Activated CD4-positive, alpha-beta memory T cell treated with anti-CD3 and anti-CD28 coated beads for 36 hours (primary cell): ENCODE measurements around the gene DNAJC17. TPM values are rescaled to one million over a fixed set of nuclear protein-coding genes. Genes with fewer than 3 reads are reported as not detected.

ENCODE experiments used
- CTCF ChIA-PET: fragments of 350-600 bp; sonication (Branson Sonifier 250); formaldehyde crosslinking; loops from one replicate; lab custom pipeline; 2021; ENCODE audit warnings: antibody characterized with exemption, inconsistent platforms; lab: Charles Lee
- POLR2A ChIA-PET: fragments of 350-600 bp; sonication (Branson Sonifier 250); formaldehyde crosslinking; loops from one replicate; lab custom pipeline; 2021; ENCODE audit warnings: antibody characterized with exemption; lab: Charles Lee
- DNase-seq: peaks from one replicate; pipeline ENCODE4 v3.0.0-alpha.2; 2020
- H3K27ac Mint-ChIP-seq: one replicate; pipeline ENCODE4 v1.8.0; 2021; ENCODE audit warnings: mixed read lengths
- H3K27me3 Mint-ChIP-seq: one replicate; pipeline ENCODE4 v1.8.0; 2021; ENCODE audit warnings: mixed read lengths
- H3K36me3 Mint-ChIP-seq: one replicate; pipeline ENCODE4 v1.8.0; 2021; ENCODE audit warnings: mixed read lengths
- H3K4me1 Mint-ChIP-seq: one replicate; pipeline ENCODE4 v1.8.0; 2021; ENCODE audit warnings: low read depth, mixed read lengths
- H3K4me3 Mint-ChIP-seq: one replicate; pipeline ENCODE4 v1.8.0; 2021; ENCODE audit warnings: mild to moderate bottlenecking, mixed read lengths
- H3K9me3 Mint-ChIP-seq: one replicate; pipeline ENCODE4 v1.8.0; 2021; ENCODE audit warnings: mixed read lengths
- intact Hi-C: fragments of 100-400 bp; cut with micrococcal nuclease; formaldehyde crosslinking; loops from one replicate; pipeline ENCODE4 v1.15.1; 2023
- total RNA-seq, 2 experiments: library from RNA; stranded (reverse); gene quantifications; one replicate each; pipeline ENCODE4 v1.2.3, GENCODE V29; 2021

The DNAJC17 gene
- total RNA-seq, 2 experiments from 2014 or later: 32.5 to 34.5 TPM

DNA sequence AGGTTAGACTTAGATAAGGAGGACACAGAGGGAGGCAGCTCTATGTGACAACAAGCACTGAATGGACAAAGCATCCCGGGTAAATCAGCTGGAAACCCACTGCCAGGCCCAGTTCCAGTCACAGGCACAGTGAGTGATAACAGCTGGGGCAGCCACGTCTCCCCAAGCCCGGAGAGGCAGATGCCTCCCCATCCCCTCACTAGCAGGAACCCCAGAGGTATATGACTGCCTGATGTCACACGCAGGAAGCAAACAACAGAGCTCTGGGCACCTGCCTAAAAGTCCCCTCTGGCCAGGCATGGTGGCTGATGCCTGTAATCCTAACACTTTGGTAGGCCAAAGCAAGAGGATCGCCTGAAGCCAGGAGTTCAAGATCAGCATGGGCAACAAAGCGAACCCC lies 19.3 kb downstream of the DNAJC17 start:
- peak overlapping the region; percentile 49 for H3K27ac Mint-ChIP-seq
- H3K9me3 Mint-ChIP-seq: no peaks in the 10 kb centered on the region
- no peak overlapping the region for H3K4me3 Mint-ChIP-seq
- intact Hi-C loops: no loop called here
- H3K4me1 Mint-ChIP-seq: peaks cover 32% of the 10 kb centered on the region
- POLR2A ChIA-PET: interaction anchor here (0.9 to 1.3 kb wide), 5 partner anchors 9 to 107 kb away, joined by 3 read pairs; partner anchors contain the start of gene GCHFR
- H3K36me3 Mint-ChIP-seq: peaks cover 2% of the 10 kb centered on the region
- H3K27me3 Mint-ChIP-seq: no peaks in the 10 kb centered on the region
- CTCF ChIA-PET: interaction anchor here (1.0 to 7.0 kb wide), 6 partner anchors 23 to 199 kb away, joined by 3 to 47 read pairs (median 5); partner anchors contain the start of genes GCHFR and VPS18
- no peak for DNase-seq

DNA sequence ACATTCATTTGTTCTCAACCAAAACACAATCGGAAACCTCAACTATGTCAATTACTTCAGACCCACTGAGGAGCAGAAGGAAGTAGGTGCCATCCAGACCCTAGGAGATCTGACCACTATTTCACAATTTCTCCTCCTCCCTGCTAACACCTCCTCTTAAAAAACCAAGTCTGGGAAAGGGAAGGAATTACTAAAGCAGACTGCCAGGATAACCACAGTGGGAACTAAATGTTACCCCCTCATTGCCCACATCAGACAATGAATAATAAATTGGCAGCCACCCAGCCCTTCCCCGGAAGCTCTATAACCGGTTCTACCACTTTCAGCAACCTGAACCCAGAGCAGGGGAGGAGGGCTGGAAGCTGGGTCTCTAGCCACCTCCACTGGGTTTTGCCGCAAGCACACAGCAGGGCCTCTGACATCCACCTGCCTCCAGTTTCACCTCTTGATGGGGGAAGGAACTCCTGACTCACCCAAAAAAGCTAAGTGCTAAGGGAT lies 19.9 kb downstream of the DNAJC17 start:
- ChIA-PET CTCF (interaction anchor here (1.0 to 7.0 kb wide), 7 partner anchors 23 to 199 kb away, joined by 3 to 47 read pairs (median 4); partner anchors contain the start of genes GCHFR and VPS18), POLR2A (interaction anchor here (0.9 to 1.3 kb wide), 4 partner anchors 9 to 108 kb away, joined by 3 read pairs; partner anchors contain the start of gene GCHFR)
- Mint-ChIP-seq H3K4me3 (no peak overlapping the region), H3K9me3 (no peaks in the 10 kb centered on the region), H3K27me3 (no peaks in the 10 kb centered on the region), H3K27ac (peak overlapping the region; percentile 49), H3K4me1 (peaks cover 35% of the 10 kb centered on the region), H3K36me3 (peaks cover 2% of the 10 kb centered on the region)
- intact Hi-C loops: no loop called here
- DNase-seq: peak; percentile 80

DNA sequence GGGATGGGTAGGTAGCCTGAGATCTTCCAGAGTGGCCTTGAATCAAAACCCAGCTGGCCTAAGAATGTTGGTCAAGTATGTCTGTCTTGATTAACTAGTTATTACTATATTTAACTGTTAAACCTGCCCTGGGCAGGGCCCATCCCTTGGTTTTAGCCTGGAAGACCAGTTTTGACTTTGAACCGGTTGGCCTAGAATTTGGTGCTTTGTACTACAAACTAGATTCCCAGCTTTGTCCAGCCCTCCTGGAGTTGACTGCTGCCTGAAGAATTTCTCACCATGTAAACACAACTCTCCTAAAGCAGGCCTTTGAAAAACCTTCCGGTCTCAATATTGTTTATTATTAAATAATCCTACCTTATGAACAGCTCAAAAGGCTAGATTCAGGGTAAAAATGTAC lies 21.5 kb downstream of the DNAJC17 start:
- ChIA-PET POLR2A (no interaction called here), CTCF (interaction anchor here (1.0 to 7.0 kb wide), 6 partner anchors 9 to 121 kb away, joined by 3 to 47 read pairs (median 4); partner anchors contain the start of gene GCHFR)
- Mint-ChIP-seq H3K9me3 (no peaks in the 10 kb centered on the region), H3K4me3 (no peak overlapping the region), H3K4me1 (peaks cover 31% of the 10 kb centered on the region), H3K36me3 (peaks cover 2% of the 10 kb centered on the region), H3K27ac (no peak overlapping the region), H3K27me3 (no peaks in the 10 kb centered on the region)
- intact Hi-C loops: no loop called here
- DNase-seq: no peak

DNA sequence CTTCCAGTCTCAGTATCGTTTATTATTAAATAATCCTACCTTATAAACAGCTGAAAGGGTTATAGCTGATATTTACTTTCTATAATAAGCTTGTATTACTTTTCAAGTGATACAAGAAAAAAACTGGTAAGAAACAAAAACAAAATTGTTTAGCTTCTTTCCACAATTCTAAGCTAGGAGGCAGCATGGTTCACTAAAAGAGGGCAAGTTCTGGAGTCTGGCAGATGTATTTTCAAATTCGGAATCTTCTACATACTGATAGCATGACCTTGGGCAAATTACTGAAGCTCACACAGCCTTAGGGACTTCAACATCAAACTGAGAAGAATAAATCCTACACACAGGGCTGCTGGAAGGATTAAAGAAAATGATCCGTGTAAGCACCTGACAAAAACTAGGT lies 22.1 kb downstream of the DNAJC17 start:
- Mint-ChIP-seq H3K9me3 (no peaks in the 10 kb centered on the region), H3K36me3 (peaks cover 2% of the 10 kb centered on the region), H3K27ac (no peak overlapping the region), H3K27me3 (no peaks in the 10 kb centered on the region), H3K4me1 (peaks cover 31% of the 10 kb centered on the region), H3K4me3 (no peak overlapping the region)
- ChIA-PET POLR2A (no interaction called here), CTCF (interaction anchor here (1.1 to 7.0 kb wide), 6 partner anchors 8 to 195 kb away, joined by 3 to 47 read pairs (median 4); partner anchors contain the start of gene GCHFR)
- DNase-seq: no peak
- intact Hi-C loops: no loop called here

DNA sequence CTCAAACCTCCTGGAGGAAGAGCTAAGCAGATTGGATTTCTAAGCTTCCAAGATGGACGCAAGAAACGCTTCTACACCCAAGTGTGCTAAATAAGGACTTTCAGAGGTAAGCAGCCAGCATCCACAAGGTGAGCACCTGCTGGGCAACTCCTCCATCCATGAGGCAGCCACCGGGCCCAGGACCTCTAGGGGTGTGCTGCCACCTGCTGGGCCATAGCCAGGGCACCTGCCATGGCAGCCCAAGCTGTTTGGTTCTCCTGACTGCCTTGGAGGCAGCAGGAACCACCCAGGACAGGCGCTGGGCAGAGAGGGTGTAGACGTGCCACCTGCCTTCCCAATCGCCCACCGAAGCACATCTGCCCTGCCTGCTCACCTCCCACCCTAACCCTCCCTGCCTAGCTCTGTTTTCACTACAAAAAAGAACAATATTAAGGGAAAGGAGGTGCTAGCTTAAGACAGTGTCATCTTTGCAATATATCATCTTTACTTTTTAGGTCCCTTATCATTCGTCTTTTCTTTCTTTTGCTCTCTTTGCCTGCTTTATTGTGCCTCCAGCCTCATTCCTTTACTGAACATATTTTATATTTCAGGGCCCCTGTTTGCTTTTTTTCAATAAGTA lies 24.6 kb downstream of the DNAJC17 start:
- peak; percentile 87 for DNase-seq
- CTCF ChIA-PET: interaction anchor here (0.6 to 7.0 kb wide), 43 partner anchors 8 to 262 kb away, joined by 3 to 47 read pairs (median 5); partner anchors contain the start of genes C15orf62, DNAJC17, GCHFR and RAD51
- Mint-ChIP-seq H3K4me1 (peaks cover 22% of the 10 kb centered on the region), H3K27me3 (no peaks in the 10 kb centered on the region), H3K36me3 (peaks cover 9% of the 10 kb centered on the region), H3K9me3 (no peaks in the 10 kb centered on the region), H3K27ac (no peak overlapping the region), H3K4me3 (no peak overlapping the region)
- intact Hi-C loops: loop anchor here (1.0 to 2.0 kb wide), 3 partner anchors 18 to 103 kb away; partner anchors contain the start of gene GCHFR
- POLR2A ChIA-PET: interaction anchor here (0.5 to 0.7 kb wide), 2 partner anchors 107 to 110 kb away, joined by 3 read pairs; no protein-coding TSS in a partner anchor

DNA sequence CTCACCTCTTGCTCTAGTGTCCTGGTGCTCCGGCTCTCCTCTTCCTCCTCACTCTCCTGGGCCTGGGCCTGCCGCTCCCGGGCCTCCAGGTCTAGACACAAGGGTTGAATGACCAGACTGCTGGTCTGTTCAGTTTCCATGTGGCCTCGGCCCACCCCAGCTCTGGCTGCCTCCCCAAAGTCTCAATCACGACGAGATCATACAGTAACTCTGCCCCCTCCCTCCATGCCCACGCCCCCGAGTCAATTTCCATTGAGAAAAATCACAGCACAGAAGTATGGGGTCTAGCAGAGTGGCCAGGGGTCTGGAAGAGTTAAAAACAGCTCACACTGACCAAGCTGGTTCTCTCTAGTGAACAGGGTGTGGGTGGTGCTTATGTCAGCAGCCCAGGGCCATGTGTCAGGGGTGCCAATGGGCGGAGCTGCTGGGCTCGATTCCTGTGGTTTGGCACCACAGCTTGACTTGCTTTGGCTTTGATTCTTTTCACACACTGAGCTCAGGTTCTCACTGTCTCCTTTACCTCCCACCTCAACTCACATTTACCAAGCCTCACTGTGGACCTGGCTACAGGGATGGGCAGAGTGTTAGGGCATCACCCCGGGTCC lies 30.6 kb downstream of the DNAJC17 start:
- ChIA-PET POLR2A (interaction anchor here (0.6 to 0.9 kb wide), 2 partner anchors 13 to 128 kb away, joined by 3 read pairs; no protein-coding TSS in a partner anchor), CTCF (interaction anchor here (0.6 to 2.0 kb wide), 7 partner anchors 9 to 444 kb away, joined by 3 to 6 read pairs (median 4); partner anchors contain the start of gene VPS18)
- peak; percentile 62 for DNase-seq
- Mint-ChIP-seq H3K27me3 (no peaks in the 10 kb centered on the region), H3K36me3 (peaks cover 24% of the 10 kb centered on the region), H3K4me3 (no peak overlapping the region), H3K27ac (no peak overlapping the region), H3K9me3 (no peaks in the 10 kb centered on the region), H3K4me1 (peaks cover 7% of the 10 kb centered on the region)
- intact Hi-C loops: no loop called here

DNA sequence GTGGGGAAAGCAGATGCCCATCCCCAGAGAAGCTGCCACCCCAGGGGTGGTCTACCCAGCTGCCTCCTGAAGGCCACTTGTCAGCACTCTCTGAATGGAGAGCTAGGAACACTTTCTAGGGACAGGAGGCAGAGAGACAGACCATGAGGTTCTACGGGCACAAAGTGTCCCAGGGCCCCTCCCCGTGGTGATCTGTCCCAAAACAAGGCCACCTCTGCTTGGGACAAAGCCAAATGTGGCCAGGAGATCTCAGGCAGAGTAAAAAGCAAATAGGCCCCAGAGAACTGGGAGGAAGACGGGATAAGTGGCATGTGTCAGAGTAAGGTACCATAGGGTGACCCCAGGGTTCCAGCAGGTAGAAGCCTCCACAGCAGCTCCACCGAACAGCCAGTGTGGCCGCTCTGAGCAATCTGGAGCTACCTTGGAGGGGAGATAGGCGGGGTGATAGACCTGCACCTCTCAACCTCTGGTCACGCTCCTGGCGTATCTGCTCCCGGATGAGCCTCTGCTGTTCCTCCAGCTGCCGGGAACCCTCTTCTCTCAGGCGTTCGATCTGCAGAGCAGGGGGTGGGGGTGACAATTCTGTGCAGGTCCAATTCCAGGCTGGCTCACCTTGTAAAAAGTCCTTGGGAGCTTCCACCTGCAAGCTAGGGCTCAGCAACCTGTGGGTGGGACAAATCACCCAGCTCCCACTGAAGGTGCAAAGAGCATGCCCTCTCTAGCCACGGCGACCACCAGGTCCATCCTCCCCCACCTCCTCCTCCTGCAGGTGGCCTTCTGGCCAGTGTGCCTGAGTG lies 31.3 kb downstream of the DNAJC17 start:
- no peaks in the 10 kb centered on the region for H3K9me3 Mint-ChIP-seq
- ChIA-PET POLR2A (interaction anchor here (0.9 kb wide), 1 partner anchor 13 kb away, joined by 3 read pairs; no protein-coding TSS in a partner anchor), CTCF (interaction anchor here (0.6 to 2.0 kb wide), 7 partner anchors 10 to 445 kb away, joined by 3 to 6 read pairs (median 4); partner anchors contain the start of gene VPS18)
- H3K27ac Mint-ChIP-seq: no peak overlapping the region
- peaks cover 24% of the 10 kb centered on the region for H3K36me3 Mint-ChIP-seq
- H3K27me3 Mint-ChIP-seq: no peaks in the 10 kb centered on the region
- intact Hi-C loops: no loop called here
- DNase-seq: no peak
- H3K4me1 Mint-ChIP-seq: peaks cover 7% of the 10 kb centered on the region
- H3K4me3 Mint-ChIP-seq: no peak overlapping the region

- no peaks in the 10 kb centered on the region for H3K27me3 Mint-ChIP-seq
- CTCF ChIA-PET: no interaction called here
Measured at GRCh38 chr15:40775007-40775406, 32.3 kb downstream of the DNAJC17 start.

GRCh38 chr15:40773902-40774301 lies 33.4 kb downstream of the DNAJC17 start:
- ChIA-PET POLR2A (interaction anchor here (0.5 kb wide), 1 partner anchor 8 kb away, joined by 4 read pairs; no protein-coding TSS in a partner anchor), CTCF (interaction anchor here (0.7 to 1.3 kb wide), 3 partner anchors 9 to 30 kb away, joined by 3 to 4 read pairs (median 3); no protein-coding TSS in a partner anchor)
- no peak for DNase-seq
- Mint-ChIP-seq H3K9me3 (no peaks in the 10 kb centered on the region), H3K27ac (no peak overlapping the region), H3K36me3 (peaks cover 18% of the 10 kb centered on the region), H3K4me1 (peaks cover 21% of the 10 kb centered on the region), H3K4me3 (no peak overlapping the region), H3K27me3 (no peaks in the 10 kb centered on the region)
- intact Hi-C loops: no loop called here

More at GRCh38 chr15:40775007-40775406, 32.3 kb downstream of the DNAJC17 start:
- H3K9me3 Mint-ChIP-seq: no peaks in the 10 kb centered on the region
- DNase-seq: no peak
- H3K27ac Mint-ChIP-seq: no peak overlapping the region
- peaks cover 10% of the 10 kb centered on the region for H3K4me1 Mint-ChIP-seq
- no peak overlapping the region for H3K4me3 Mint-ChIP-seq
- H3K36me3 Mint-ChIP-seq: peaks cover 24% of the 10 kb centered on the region
- intact Hi-C loops: no loop called here
- POLR2A ChIA-PET: no interaction called here

DNA sequence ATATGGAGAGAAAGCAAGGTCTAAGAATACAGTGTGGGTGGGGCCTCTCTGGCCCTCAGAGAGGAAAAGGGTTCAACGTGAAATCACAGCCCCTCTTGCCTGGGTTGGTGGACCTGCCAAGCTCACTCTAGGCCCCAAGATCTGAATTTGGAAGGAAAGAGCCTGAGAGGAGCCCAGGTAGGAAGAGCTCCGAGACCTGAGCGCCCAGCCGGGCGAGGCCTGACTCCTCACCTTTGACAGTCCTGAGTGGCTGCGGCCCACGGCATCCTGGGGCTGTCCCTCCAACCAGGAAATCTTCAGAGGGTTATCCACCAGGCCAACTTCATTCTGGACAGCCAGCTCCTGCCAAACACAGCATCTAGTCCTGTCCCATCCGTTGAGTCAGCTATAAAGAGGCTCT lies 33.8 kb downstream of the DNAJC17 start:
- Mint-ChIP-seq H3K4me3 (no peak overlapping the region), H3K9me3 (no peaks in the 10 kb centered on the region), H3K27ac (no peak overlapping the region), H3K4me1 (peaks cover 24% of the 10 kb centered on the region), H3K36me3 (peaks cover 18% of the 10 kb centered on the region), H3K27me3 (no peaks in the 10 kb centered on the region)
- intact Hi-C loops: no loop called here
- DNase-seq: no peak
- POLR2A ChIA-PET: no interaction called here
- CTCF ChIA-PET: interaction anchor here (0.7 to 1.3 kb wide), 3 partner anchors 9 to 29 kb away, joined by 3 to 4 read pairs (median 3); no protein-coding TSS in a partner anchor

DNA sequence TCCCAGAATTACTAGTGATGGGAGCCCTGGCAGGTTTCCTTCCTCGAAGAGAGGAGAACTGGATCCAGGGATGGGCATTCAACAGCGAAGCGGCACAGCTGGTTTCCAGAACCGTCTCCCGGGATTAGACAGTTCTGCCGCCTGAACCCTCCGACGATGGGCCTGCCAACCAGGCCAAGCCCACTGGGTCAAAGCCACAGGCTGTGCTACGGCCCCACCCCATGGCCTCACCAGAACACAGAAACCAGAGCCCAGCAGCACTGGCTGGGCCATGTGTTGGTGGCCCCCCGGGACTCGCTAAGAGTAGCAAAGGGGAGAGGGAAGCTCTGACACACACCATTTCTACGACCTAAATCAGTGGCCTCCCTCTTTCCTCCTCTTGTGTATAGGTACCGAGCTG lies 35.3 kb downstream of the DNAJC17 start:
- Mint-ChIP-seq H3K27me3 (no peaks in the 10 kb centered on the region), H3K4me3 (no peak overlapping the region), H3K4me1 (peaks cover 24% of the 10 kb centered on the region), H3K36me3 (peaks cover 18% of the 10 kb centered on the region), H3K9me3 (no peaks in the 10 kb centered on the region), H3K27ac (no peak overlapping the region)
- DNase-seq: no peak
- intact Hi-C loops: no loop called here
- POLR2A ChIA-PET: no interaction called here
- CTCF ChIA-PET: interaction anchor here (2.0 kb wide), 1 partner anchor 10 kb away, joined by 6 read pairs; no protein-coding TSS in a partner anchor
